IMR-90 (cell line): ENCODE results near the gene LTA. TPM values are rescaled to one million over a fixed set of nuclear protein-coding genes. Genes with fewer than 3 reads are reported as not detected.

Experiments used
- ATAC-seq: fragments of 200-7000 bp; cut with Tn5 transposase; 2 replicates; pipeline ENCODE4 v1.9.1; 2020; ENCODE audit warnings: low read depth, mild to moderate bottlenecking, moderate library complexity
- BruUV-seq: library from RNA; stranded (reverse); fragments of 400-500 nt; replicated peaks from 2 replicates; lab custom pipeline; 2021; lab: Mats Ljungman, UMichigan
- CTCF ChIA-PET: fragments of 300-600 bp; formaldehyde crosslinking; extraction: SDS; loops from one replicate; lab custom pipeline; 2021; ENCODE audit warnings: antibody characterized with exemption; lab: Yijun Ruan, JAX
- POLR2A ChIA-PET: fragments of 300-600 bp; sonication (Branson Sonifier 250); formaldehyde crosslinking; loops from one replicate; lab custom pipeline; 2022; ENCODE audit warnings: antibody characterized with exemption; ENCODE audit not compliant: unreplicated experiment; lab: Charles Lee
- DNase-seq: peaks from one replicate; pipeline ENCODE4 v3.0.0; 2013
- H2AFZ ChIP-seq: replicated peaks from 2 replicates; pipeline ENCODE3; 2013; ENCODE audit warnings: low read length, mild to moderate bottlenecking; ENCODE audit not compliant: poor library complexity
- H2AK5ac ChIP-seq: 2 replicates; pipeline ENCODE4 v1.6.1; 2013; ENCODE audit warnings: low read depth, low read length, inconsistent platforms
- H2AK9ac ChIP-seq: replicated peaks from 2 replicates; pipeline ENCODE3; 2013; ENCODE audit warnings: mild to moderate bottlenecking, low read depth, low read length, moderate library complexity; ENCODE audit not compliant: poor library complexity
- H2BK120ac ChIP-seq: 2 replicates; pipeline ENCODE4 v1.6.1; 2013; ENCODE audit warnings: low read depth, low read length, inconsistent platforms
- H2BK15ac ChIP-seq: 3 replicates; pipeline ENCODE4 v1.6.1; 2013; ENCODE audit warnings: low read depth, low read length, inconsistent platforms
- H2BK20ac ChIP-seq: 2 replicates; pipeline ENCODE4 v1.6.1; 2013; ENCODE audit warnings: low read depth, mild to moderate bottlenecking, inconsistent platforms, low read length, moderate library complexity
- H2BK5ac ChIP-seq: 2 replicates; pipeline ENCODE4 v1.6.1; 2013; ENCODE audit warnings: mild to moderate bottlenecking, low read depth, low read length, inconsistent platforms; ENCODE audit not compliant: poor library complexity, severe bottlenecking
- H3K14ac ChIP-seq: replicated peaks from 2 replicates; pipeline ENCODE4 v1.6.1; 2013; ENCODE audit warnings: low read depth, low read length, inconsistent platforms
- H3K18ac ChIP-seq: 2 replicates; pipeline ENCODE4 v1.6.1; 2013; ENCODE audit warnings: low read depth, low read length, control low read depth
- H3K23ac ChIP-seq: 2 replicates; pipeline ENCODE4 v1.6.1; 2013; ENCODE audit warnings: low read depth, low read length, inconsistent platforms
- H3K27ac ChIP-seq: 2 replicates; pipeline ENCODE4 v1.5.1; 2013; ENCODE audit warnings: mild to moderate bottlenecking, control low read depth, low read length; ENCODE audit not compliant: insufficient read depth
- H3K27me3 ChIP-seq: 2 replicates; pipeline ENCODE4 v1.6.1; 2013; ENCODE audit warnings: low read length; ENCODE audit not compliant: control insufficient read depth, insufficient read depth
- H3K36me3 ChIP-seq: 2 replicates; pipeline ENCODE4 v1.6.1; 2013; ENCODE audit warnings: low read length, mixed read lengths; ENCODE audit not compliant: control insufficient read depth, insufficient read depth
- H3K4ac ChIP-seq: 2 replicates; pipeline ENCODE4 v1.6.1; 2013; ENCODE audit warnings: low read depth, low read length, inconsistent platforms
- H3K4me1 ChIP-seq: 2 replicates; pipeline ENCODE4 v1.6.1; 2013; ENCODE audit warnings: low read length, mixed read lengths; ENCODE audit not compliant: control insufficient read depth, insufficient read depth
- H3K4me2 ChIP-seq: 2 replicates; pipeline ENCODE4 v1.6.1; 2013; ENCODE audit warnings: low read depth, mild to moderate bottlenecking, control low read depth, low read length, moderate library complexity
- H3K4me3 ChIP-seq: 2 replicates; pipeline ENCODE4 v1.5.1; 2013; ENCODE audit warnings: low read depth, mild to moderate bottlenecking, control low read depth, low read length, moderate library complexity; ENCODE audit not compliant: insufficient read depth
- H3K56ac ChIP-seq: 2 replicates; pipeline ENCODE4 v1.6.1; 2013; ENCODE audit warnings: low read length, inconsistent platforms; ENCODE audit not compliant: insufficient read depth; ENCODE audit errors: extremely low read depth
- H3K79me1 ChIP-seq, 2 experiments: 2 replicates each; pipeline ENCODE4 v1.6.1; 2013; ENCODE audit warnings: low read length in 2 of 2, inconsistent platforms in 1 of 2, low read depth in 1 of 2
- H3K9ac ChIP-seq: 2 replicates; pipeline ENCODE4 v1.6.1; 2013; ENCODE audit warnings: low read depth, low read length, control low read depth
- H3K9me1 ChIP-seq: 2 replicates; pipeline ENCODE4 v1.6.1; 2013; ENCODE audit warnings: low read length, inconsistent platforms; ENCODE audit not compliant: insufficient read depth
- H3K9me3 ChIP-seq: 2 replicates; pipeline ENCODE4 v1.6.1; 2013; ENCODE audit warnings: low read length; ENCODE audit not compliant: control insufficient read depth, insufficient read depth
- H4K20me1 ChIP-seq: 2 replicates; pipeline ENCODE4 v1.6.1; 2013; ENCODE audit warnings: low read length, inconsistent platforms; ENCODE audit not compliant: insufficient read depth
- H4K5ac ChIP-seq: 2 replicates; pipeline ENCODE4 v1.6.1; 2013; ENCODE audit warnings: mild to moderate bottlenecking, low read depth, low read length, control low read depth
- H4K8ac ChIP-seq, 2 experiments: 2 replicates each; pipeline ENCODE4 v1.6.1; 2013; ENCODE audit warnings: low read depth in 2 of 2, low read length in 2 of 2, control low read depth in 1 of 2, inconsistent platforms in 1 of 2
- H4K91ac ChIP-seq: 2 replicates; pipeline ENCODE4 v1.6.1; 2013; ENCODE audit warnings: low read depth, low read length, inconsistent platforms; ENCODE audit not compliant: insufficient read depth
- ELK1 ChIP-seq: fragments of 150-350 bp; IDR thresholded peaks from 2 replicates; pipeline ENCODE4 v1.6.1; 2016; ENCODE audit warnings: low read depth, mild to moderate bottlenecking, low read length, moderate library complexity, borderline replicate concordance
- FOS ChIP-seq: fragments of 150-350 bp; IDR thresholded peaks from 2 replicates; pipeline ENCODE4 v1.6.1; 2016; ENCODE audit warnings: low read depth, low read length
- MAFK ChIP-seq: IDR thresholded peaks from 2 replicates; pipeline ENCODE4 v1.6.1; 2012; ENCODE audit warnings: low read depth, low read length, improper control_type of control experiment
- MAZ ChIP-seq: IDR thresholded peaks from 2 replicates; pipeline ENCODE4 v1.6.1; 2012; ENCODE audit warnings: low read depth, mild to moderate bottlenecking, low read length, improper control_type of control experiment, moderate library complexity, borderline replicate concordance
- WGBS, 2 experiments: methylation state at CpG; one replicate each; pipeline versions ENCODE4 v1.1.5 to v1.1.7; 2013; ENCODE audit warnings: missing lambda C conversion rate in 2 of 2; ENCODE audit not compliant: insufficient read length in 1 of 2; ENCODE audit errors: extremely low coverage in 2 of 2; 5-methylcytosine and 5-hydroxymethylcytosine counted together
- dilution Hi-C: fragments of 300-500 bp; cut with HindIII; formaldehyde crosslinking; loops from one replicate; pipeline ENCODE4 v1.14.3; 2018; ENCODE audit warnings: low sequenced_read_pairs; ENCODE audit not compliant: unreplicated experiment
- in situ Hi-C: fragments of 300-500 bp; cut with MboI; formaldehyde crosslinking; loops from 3 replicates; pipeline ENCODE4 v1.14.3; 2019; ENCODE audit warnings: low sequenced_read_pairs, inconsistent platforms, mixed read lengths
- intact Hi-C: fragments of 100-400 bp; cut with micrococcal nuclease; formaldehyde crosslinking; loops from 2 replicates; pipeline ENCODE4 v1.10.0; 2022
- polyA plus RNA-seq, 3 experiments: library from polyadenylated mRNA; depleted of rRNA; stranded (reverse); fragments of >200 nt; gene quantifications; 2 replicates each; pipeline ENCODE4 v1.2.3, GENCODE V29; 2012; ENCODE audit warnings: low replicate concordance in 1 of 3
- total RNA-seq: library from RNA; depleted of rRNA; stranded (reverse); fragments of >200 nt; gene quantifications from 2 replicates; pipeline ENCODE4 v1.2.3, GENCODE V29; 2012

LTA gene
- total and polyA plus RNA-seq, 2 of the 4 experiments (the other 2 are of a cell fraction): not detected

- H3K27me3 ChIP-seq: peaks cover 31% of the 10 kb centered on the region
- H3K4ac ChIP-seq: no peak overlapping the region
- no peak overlapping the region for H3K4me2 ChIP-seq
- ChIA-PET CTCF (interaction anchor here (0.7 kb wide), 1 partner anchor 607 kb away, joined by 3 read pairs; no protein-coding TSS in a partner anchor), POLR2A (interaction anchor here (0.6 kb wide), 1 partner anchor 69 kb away, joined by 5 read pairs; no protein-coding TSS in a partner anchor)
- H3K4me3 ChIP-seq: no peak overlapping the region
- no peaks in the 10 kb centered on the region for H4K20me1 ChIP-seq
- no peak overlapping the region for H3K23ac ChIP-seq
- in situ Hi-C loops (no loop called here), intact Hi-C loops (no loop called here), dilution Hi-C loops (no loop called here)
- no peak overlapping the region for H2AK9ac ChIP-seq
- ATAC-seq (no peak), DNase-seq (no peak)
- H3K9me1 ChIP-seq: no peaks in the 10 kb centered on the region
- no peak overlapping the region for H4K91ac ChIP-seq
- WGBS, 2 experiments: no CpG with 5 or more reads among the region's 1 CpG
- no peak overlapping the region for H2BK20ac ChIP-seq
- H3K36me3 ChIP-seq: no peaks in the 10 kb centered on the region
- H2BK120ac ChIP-seq: no peak overlapping the region
- H3K56ac ChIP-seq: no peak overlapping the region
- H4K5ac ChIP-seq: no peak overlapping the region
- H4K8ac ChIP-seq: no peak overlapping the region
- H3K79me1 ChIP-seq: no peaks in the 10 kb centered on the region
- no peak overlapping the region for H3K14ac ChIP-seq
- TF ChIP-seq MAZ (no peak), FOS (no peak), ELK1 (no peak), MAFK (no peak)
- no peak overlapping the region for H3K27ac ChIP-seq
- no peaks in the 10 kb centered on the region for H3K4me1 ChIP-seq
- no peak overlapping the region for H3K9ac ChIP-seq
- no peaks in the 10 kb centered on the region for H3K9me3 ChIP-seq
- no peak overlapping the region for H2BK5ac ChIP-seq
- H2BK15ac ChIP-seq: no peak overlapping the region
- H2AFZ ChIP-seq: no peak overlapping the region
- no peak overlapping the region for H2AK5ac ChIP-seq
- H3K18ac ChIP-seq: no peak overlapping the region
- BruUV-seq: no TSS peak
These were observed 2.1 kb upstream of the LTA start for GRCh38 chr6:31569861-31570536.
